ENCODE measurements around the gene CYP46A1.

CYP46A1 gene

DNA sequence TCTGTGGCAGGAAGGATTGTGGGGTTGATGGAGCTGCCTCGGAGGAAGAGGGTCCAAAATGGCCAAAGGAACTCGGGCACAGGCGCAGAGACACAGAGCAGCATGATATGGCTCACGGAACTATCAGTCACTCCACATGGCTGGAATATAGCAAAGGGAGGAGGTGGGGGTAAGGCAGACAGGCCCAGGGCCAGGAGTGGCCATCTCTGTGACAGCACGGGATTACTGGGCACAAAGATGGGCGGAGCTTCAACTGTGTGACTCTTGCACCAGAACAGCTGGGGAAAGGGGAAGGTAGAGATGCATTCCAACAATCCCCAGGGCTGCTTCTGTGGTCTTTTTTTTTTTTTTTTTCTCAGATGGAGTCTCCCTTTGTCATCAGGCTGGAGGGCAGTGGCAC, 84.3 kb downstream of the CYP46A1 start:
- H3K27me3 ChIP-seq (ENCODE audit: control insufficient read depth, insufficient read depth, low read length): no peaks in the 10 kb centered on the region
- H3K9me3 ChIP-seq (ENCODE audit: control insufficient read depth, low read depth, low read length): no peaks in the 10 kb centered on the region
- no peak overlapping the region for H3K4me3 ChIP-seq (ENCODE audit: low read length)
- H3K36me3 ChIP-seq (ENCODE audit: control insufficient read depth, low read depth, low read length): no peaks in the 10 kb centered on the region
- H3K27ac ChIP-seq (ENCODE audit: low read length): no peak overlapping the region
- peaks cover 8% of the 10 kb centered on the region for H3K4me1 ChIP-seq (ENCODE audit: control insufficient read depth, low read depth, low read length)
- no peak overlapping the region for H3K9ac ChIP-seq (ENCODE audit: low read length)

DNA sequence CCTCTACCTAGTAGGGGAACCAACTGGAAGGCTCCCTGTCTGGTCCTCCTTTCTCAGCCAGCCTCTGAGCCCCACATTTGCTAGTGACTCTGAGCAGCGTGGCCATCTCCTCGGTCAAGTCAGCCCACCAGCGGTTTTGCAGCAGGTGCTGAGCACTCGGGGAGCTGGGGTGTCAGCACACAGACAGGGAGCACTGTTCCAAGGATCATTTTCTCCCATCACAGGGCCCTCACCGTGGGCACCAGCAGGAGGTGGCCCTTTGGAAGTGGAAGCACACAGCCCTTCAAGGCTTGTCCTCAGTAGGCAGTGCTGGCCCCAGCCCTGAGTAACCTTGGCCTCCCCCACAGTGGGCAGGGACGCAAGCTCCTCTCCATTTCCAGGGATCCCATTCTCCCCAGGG, 85.0 kb downstream of the CYP46A1 start:
- no peaks in the 10 kb centered on the region for H3K36me3 ChIP-seq (ENCODE audit: control insufficient read depth, low read depth, low read length)

DNA sequence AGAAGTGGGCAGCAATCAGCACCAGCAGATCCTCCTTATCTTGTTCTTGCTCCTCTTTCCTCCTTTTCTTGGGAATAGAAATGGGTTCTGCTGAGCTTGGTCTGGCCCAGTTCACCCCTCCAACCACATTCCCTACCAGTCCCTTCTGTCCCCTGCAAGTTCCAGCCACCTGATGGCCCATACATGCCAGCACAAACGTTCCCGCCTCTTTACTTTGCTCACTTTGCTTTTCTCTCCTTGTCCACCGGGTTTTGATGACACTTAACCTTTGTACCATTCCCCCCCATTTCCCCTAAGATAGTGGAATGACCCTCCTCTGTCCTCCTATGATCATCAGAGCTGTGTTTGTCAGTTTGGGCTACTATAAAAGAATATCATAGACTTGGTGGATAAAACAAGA, 85.7 kb downstream of the CYP46A1 start:
- H3K4me3 ChIP-seq (ENCODE audit: low read length): no peak overlapping the region
- H3K36me3 ChIP-seq (ENCODE audit: control insufficient read depth, low read depth, low read length): no peaks in the 10 kb centered on the region
- peaks cover 21% of the 10 kb centered on the region for H3K4me1 ChIP-seq (ENCODE audit: control insufficient read depth, low read depth, low read length)
- no peaks in the 10 kb centered on the region for H3K27me3 ChIP-seq (ENCODE audit: control insufficient read depth, insufficient read depth, low read length)
- H3K27ac ChIP-seq (ENCODE audit: low read length): no peak overlapping the region
- H3K9me3 ChIP-seq (ENCODE audit: control insufficient read depth, low read depth, low read length): no peaks in the 10 kb centered on the region
- no peak overlapping the region for H3K9ac ChIP-seq (ENCODE audit: low read length)

More for the DNA sequence above, 85.0 kb downstream of the CYP46A1 start:
- no peak overlapping the region for H3K9ac ChIP-seq (ENCODE audit: low read length)
- no peak overlapping the region for H3K4me3 ChIP-seq (ENCODE audit: low read length)
- no peaks in the 10 kb centered on the region for H3K9me3 ChIP-seq (ENCODE audit: control insufficient read depth, low read depth, low read length)
- no peaks in the 10 kb centered on the region for H3K27me3 ChIP-seq (ENCODE audit: control insufficient read depth, insufficient read depth, low read length)
- peaks cover 16% of the 10 kb centered on the region for H3K4me1 ChIP-seq (ENCODE audit: control insufficient read depth, low read depth, low read length)
- H3K27ac ChIP-seq (ENCODE audit: low read length): no peak overlapping the region

DNA sequence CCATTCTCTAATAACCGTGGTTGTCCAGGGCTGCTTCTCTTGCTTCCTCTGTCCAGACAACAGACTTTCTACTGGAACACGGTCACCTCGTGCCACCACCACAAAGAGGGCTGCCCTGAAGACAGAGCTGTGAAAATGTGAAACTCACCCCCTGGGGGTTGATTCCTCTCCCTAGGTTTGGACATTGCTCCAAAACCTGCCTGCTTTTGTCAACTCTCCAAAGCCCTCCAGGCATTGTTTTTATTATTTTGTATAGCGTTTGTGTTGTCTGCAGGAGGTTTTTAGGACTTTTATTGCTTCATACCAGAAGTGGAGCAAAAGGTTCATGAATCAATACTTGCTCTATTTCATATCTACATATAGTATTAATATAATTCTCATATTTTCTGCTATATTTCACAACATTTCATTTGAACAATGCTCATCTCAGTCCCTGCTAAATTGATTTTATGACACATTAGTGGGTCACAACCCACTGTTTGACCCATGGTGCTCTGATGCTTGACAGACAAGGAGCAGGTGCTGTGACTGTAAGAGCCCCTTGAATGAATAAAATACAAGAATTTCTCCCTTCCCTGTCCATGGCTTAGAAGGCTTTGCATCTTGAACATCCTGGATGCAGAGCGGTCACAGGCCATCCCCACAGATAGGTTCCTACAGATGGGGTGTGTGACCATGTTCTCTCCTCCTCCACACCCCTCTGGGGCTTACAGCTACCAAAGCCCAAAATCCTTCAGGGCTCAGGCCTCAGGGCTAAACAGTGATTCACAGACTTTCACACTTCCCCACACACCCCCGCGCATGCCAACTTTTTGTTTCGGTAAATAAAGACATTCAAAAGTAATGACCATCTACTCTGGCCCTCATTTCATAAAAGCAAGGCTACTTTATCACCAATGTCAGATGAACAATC, 88.5 kb downstream of the CYP46A1 start:
- H3K27me3 ChIP-seq (ENCODE audit: control insufficient read depth, insufficient read depth, low read length): no peaks in the 10 kb centered on the region
- H3K36me3 ChIP-seq (ENCODE audit: control insufficient read depth, low read depth, low read length): no peaks in the 10 kb centered on the region
- H3K9me3 ChIP-seq (ENCODE audit: control insufficient read depth, low read depth, low read length): no peaks in the 10 kb centered on the region
- H3K4me1 ChIP-seq (ENCODE audit: control insufficient read depth, low read depth, low read length): peaks cover 29% of the 10 kb centered on the region
- H3K4me3 ChIP-seq (ENCODE audit: low read length): no peak overlapping the region
- H3K27ac ChIP-seq (ENCODE audit: low read length): no peak overlapping the region
- no peak overlapping the region for H3K9ac ChIP-seq (ENCODE audit: low read length)

DNA sequence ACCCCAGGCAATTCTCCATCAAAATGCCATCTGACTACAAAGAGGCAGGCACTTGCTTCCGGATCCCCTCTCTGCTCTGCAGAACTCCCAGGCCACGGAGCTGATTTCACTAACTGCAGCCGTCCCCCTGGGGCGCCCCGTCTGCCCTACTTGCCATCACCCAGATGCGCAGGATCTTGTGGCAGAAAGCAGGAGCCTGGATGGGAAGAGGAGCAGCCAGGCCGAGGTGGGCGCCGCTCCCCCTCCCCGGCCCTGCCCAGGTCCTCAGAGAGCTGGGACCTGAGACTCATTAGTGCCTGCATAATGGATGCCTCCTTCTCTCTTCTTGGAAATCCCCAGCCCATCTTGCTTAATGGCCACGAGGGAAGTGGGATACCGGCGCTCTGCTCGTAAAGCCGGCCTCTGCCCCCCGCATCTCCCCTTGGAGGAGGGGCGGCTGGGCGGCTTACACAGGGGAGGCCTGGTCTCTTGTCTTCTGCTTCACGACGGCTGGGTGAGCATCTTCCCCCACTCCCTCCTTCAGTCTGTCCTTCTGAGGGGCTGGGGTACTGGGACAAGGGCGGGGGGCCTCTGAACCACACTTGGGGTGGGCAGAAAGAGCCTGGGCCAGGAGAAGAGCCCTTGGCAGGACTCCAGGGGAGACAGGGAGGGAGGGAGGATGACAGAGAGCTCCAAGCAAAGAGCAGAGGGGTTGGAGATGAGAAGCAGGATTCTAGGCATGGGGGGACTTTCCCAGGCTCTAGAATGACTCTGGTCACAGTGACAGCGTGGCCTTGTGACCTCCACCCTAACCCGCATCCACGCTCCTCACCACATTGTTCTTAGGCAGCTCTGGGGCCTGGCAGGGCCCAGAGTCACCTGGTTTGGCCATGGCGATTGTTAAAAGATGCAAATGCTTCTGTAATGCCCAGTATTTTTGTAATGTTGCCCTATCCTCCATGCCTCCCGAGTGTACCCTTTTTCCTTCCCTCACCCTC, 89.7 kb downstream of the CYP46A1 start:
- Histone ChIP-seq H3K4me3 (ENCODE audit: low read length) (no peak overlapping the region), H3K36me3 (ENCODE audit: control insufficient read depth, low read depth, low read length) (no peaks in the 10 kb centered on the region), H3K9ac (ENCODE audit: low read length) (no peak overlapping the region), H3K27ac (ENCODE audit: low read length) (no peak overlapping the region), H3K9me3 (ENCODE audit: control insufficient read depth, low read depth, low read length) (no peaks in the 10 kb centered on the region), H3K27me3 (ENCODE audit: control insufficient read depth, insufficient read depth, low read length) (no peaks in the 10 kb centered on the region), H3K4me1 (ENCODE audit: control insufficient read depth, low read depth, low read length) (peaks cover 29% of the 10 kb centered on the region)

DNA sequence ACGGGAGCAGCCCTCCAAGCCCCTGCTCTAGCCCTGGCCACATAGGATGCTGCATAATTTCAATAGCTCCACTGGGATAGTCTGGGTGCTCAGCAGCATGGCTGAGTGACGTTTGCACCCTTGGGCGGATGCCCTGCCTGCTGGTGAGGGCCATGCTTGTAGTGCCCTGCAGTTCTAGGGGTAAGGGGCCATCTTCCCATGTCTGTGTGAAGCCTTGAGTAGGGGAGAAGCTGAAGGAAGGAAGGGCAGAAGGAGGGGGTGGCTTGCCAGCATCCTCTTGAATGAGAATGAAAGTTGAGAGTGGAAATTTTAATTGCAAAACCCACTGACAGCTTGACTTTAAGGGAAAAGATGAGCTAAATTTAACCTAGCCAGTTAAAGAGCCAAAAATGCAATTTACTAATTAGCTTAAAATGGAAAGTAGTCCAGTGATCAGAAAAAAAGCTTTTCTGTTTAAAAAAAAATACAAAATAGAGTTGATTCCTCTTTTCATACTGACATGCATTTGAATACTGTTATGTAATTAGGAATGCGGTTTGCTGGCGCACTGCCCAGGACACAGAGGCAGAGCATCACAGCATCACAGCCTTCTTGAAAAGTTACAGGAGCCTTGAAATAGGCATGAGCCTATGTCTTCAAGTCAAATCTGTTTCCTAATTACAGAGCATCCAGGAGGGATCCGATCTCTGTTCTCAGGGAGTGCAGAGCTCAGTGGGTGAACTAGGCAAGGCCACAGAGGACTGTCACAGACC, 90.6 kb downstream of the CYP46A1 start:
- Histone ChIP-seq H3K27me3 (ENCODE audit: control insufficient read depth, insufficient read depth, low read length) (no peaks in the 10 kb centered on the region), H3K9me3 (ENCODE audit: control insufficient read depth, low read depth, low read length) (no peaks in the 10 kb centered on the region), H3K36me3 (ENCODE audit: control insufficient read depth, low read depth, low read length) (no peaks in the 10 kb centered on the region), H3K9ac (ENCODE audit: low read length) (no peak overlapping the region), H3K4me3 (ENCODE audit: low read length) (no peak overlapping the region), H3K27ac (ENCODE audit: low read length) (no peak overlapping the region), H3K4me1 (ENCODE audit: control insufficient read depth, low read depth, low read length) (peaks cover 29% of the 10 kb centered on the region)

DNA sequence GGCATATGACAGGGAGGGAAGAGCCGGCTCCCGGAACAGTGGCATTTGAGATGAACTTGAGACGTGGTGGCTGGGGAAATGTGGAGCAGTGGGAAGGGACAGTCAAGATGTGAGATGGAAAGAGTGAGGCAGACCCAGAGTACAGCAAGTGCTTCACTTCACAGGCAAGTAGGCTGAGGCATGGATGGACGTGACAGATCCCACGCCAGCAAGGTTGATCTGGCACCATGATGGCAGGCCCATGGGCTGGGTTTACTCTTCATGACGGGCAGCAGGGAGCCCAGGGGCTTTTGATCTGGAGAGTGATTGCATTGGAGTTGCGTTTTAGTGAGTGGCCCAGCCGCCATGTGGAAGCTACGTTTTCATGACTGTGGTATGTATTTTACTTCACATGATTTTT, 91.3 kb downstream of the CYP46A1 start:
- Histone ChIP-seq H3K27me3 (ENCODE audit: control insufficient read depth, insufficient read depth, low read length) (no peaks in the 10 kb centered on the region), H3K9ac (ENCODE audit: low read length) (no peak overlapping the region), H3K27ac (ENCODE audit: low read length) (no peak overlapping the region), H3K9me3 (ENCODE audit: control insufficient read depth, low read depth, low read length) (no peaks in the 10 kb centered on the region), H3K4me1 (ENCODE audit: control insufficient read depth, low read depth, low read length) (peaks cover 29% of the 10 kb centered on the region), H3K4me3 (ENCODE audit: low read length) (no peak overlapping the region), H3K36me3 (ENCODE audit: control insufficient read depth, low read depth, low read length) (no peaks in the 10 kb centered on the region)
